Hippocampal formation (tissue), 2 donors: ENCODE measurements around the gene CHPF2.

Experiments used
- DNase-seq, 2 donors: peaks; one replicate each; lab custom pipeline; 2025; lab: John Stamatoyannopoulos, UW

Gene CHPF2

GRCh38 chr7:151204383-151205032 lies 27.8 kb upstream of the CHPF2 start:
- DNase-seq, result no peak

DNA sequence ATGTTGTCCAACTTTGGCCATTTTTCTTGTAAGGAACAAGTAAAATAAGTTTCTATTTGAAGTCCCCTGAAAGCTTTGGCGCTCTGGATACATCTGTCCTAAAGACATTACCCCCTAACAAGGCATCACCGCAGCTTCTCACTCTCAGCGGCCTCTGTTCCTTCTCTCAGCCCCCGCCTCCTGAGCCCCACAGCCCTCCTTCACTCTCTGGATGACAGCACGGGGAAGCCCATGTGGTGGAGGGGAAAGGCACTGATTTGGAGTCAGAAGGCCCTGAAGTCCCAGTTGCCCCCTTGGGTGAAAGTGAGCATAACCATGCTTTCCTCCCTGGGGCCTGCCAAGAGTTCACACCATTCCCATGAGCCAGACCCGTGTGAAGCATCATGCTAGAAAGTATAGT lies 26.6 kb upstream of the CHPF2 start:
- DNase-seq, result no peak

DNA sequence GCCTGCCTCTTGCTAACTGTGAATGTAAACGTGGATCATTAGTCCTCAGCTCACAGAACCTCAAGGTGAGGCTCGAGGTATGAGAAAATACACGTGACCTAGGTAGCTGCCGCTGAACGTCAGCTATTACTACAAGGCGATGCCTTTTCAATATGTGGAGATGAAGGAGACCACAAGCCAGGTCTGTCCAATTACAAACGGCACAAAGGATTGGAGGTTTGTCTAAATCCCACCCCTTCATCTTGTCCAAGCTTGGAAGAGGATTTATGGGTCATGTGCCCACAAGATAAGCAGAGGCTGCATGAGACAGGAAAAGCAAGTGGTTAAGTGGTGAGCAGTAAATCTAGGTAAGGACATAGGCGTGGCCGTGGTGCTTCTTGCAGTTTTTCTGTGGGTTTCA lies 25.4 kb upstream of the CHPF2 start:
- DNase-seq, result no peak

DNA sequence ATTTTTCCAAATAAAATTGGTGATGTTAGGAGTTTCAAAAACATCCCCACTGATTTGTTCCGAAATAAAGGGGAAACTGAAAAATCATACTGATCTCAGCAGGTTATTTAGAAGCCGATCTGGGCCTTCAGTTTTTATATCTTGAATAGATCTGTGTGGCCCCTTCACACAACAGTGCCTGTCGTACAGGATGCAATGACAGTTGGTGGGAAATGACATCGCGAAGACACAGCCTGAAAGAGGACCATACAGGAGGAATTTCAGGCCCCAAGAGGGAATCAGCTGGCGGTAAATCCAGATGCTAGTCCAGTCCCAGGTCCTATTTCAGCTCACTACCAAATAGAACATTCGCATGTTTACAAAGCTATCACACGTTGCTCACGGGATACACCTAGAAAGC lies 25.0 kb upstream of the CHPF2 start:
- no peak for DNase-seq

DNA sequence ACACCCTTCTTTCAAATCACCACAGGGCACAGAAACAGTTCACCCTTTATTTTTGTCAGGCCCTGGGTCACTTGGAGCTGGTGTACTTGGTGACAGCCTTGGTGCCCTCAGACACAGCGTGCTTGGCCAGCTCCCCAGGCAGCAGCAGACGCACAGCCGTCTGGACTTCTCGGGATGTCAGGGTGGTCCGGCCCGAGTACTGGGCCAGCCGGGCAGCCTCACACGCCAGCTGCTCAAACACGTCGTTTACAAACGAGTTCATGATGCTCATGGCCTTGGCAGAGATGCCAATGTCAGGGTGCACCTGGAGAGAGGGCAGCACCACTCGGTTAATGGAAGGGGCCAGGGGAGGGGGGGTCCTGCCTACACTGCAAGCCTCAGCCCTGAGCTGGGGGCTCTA lies 24.5 kb upstream of the CHPF2 start:
- no peak for DNase-seq

- no peak for DNase-seq
Measured at GRCh38 chr7:151208253-151208862, 23.9 kb upstream of the CHPF2 start.

- DNase-seq, result no peak
Measured at GRCh38 chr7:151209588-151209987, 22.7 kb upstream of the CHPF2 start.

DNA sequence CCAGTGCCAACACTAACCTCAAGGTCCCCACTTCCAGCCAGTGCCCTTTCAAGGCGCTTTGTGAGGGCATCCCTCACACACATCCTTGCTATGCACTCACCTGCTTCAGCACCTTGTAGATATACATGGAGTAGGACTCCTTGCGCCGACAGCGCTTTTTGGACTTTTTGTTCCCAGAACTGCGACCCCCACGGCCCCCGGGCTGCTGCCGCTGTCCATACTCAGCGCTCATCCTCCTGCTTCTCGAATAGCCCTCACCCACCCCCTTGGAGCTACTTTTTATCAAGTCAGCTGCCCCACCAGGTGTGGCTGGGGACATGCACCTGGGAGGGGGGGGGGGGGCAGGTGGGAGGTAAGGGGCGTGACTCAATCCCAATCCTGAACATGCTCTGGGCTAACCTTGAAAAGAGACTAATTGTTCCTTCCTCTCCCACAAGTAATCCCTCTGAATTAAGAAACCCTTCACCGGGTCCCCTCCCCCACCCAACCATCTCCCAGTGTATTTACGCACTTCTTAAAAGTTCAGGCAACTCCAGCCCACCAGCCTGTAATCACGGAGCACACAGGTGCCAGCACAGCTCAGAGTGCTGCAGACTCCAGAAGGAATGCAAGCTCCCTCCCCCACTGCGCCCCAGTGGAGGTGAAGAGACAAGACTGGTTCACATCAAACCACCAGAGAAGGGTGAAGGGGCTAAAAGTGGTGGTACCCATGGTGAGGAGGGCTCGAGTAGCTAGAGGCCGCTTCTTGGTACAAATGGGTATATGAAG lies 22.0 kb upstream of the CHPF2 start, which contains the start of gene H2BK1:
TSS of gene H2BK1 (minus strand) at position 402 of the 768 bp plus-strand sequence. CDS start at position 232, 170 bp downstream.
- no peak for DNase-seq

GRCh38 chr7:151211155-151211772 lies 21.0 kb upstream of the CHPF2 start:
- DNase-seq, result no peak

DNA sequence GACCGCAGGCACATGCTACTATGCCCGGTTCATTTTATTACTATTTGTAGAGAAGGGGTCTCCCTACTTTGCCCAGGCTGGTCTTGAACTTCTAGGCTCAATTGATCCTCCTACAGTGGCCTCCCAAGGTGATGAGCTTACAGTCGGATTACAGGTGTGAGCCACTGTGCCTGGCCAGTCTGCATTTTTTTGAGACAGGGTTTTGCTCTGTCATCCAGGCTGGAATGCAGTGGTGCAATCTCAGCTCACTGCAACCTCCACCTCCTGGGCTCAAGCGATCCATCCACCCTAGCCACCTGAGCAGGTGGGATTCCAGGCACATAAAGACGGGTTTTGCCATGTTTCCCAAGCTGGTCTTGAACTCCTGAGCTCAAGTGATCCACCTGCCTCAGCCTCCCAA lies 19.7 kb upstream of the CHPF2 start:
- no peak for DNase-seq

GRCh38 chr7:151213826-151214225 lies 18.5 kb upstream of the CHPF2 start:
- no peak for DNase-seq

DNA sequence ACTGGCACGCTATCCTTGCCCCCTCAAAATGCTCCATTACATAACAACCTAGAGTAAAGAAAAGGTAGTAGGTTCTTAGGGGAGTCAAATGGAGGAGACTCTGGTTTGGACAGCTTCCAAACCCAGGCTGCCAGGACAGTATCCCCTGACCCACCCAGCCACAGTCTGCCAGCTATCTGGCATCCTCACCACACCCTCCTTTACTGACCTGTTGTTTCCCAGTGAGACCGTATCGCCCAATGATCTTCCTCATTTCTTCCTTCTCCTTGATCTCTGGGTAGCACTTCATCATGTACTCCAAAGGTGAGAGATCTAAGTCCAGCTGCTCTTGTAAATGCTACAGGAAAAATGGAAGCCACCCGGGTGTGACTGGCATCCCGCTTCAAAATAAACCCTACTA lies 16.9 kb upstream of the CHPF2 start:
- DNase-seq, result no peak

DNA sequence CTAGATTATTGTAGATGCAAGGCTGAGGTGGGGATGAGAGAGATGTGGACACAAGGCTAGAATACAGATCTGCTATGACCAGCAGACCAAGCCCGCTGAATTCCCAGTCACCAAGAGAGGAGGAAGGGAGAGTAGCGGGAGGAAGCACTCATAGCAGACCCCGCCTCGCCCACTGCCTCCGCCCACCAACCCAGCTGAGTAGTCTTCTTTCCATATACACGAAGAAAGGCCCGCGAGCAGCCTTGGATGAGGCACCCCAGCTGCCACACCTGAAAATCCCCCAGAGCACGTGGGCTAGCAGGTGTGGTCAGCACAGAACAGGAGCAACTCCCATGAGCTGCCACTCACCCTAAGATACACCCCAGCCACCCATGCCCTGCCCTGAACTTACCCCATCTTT lies 14.1 kb upstream of the CHPF2 start:
- no peak for DNase-seq

DNA sequence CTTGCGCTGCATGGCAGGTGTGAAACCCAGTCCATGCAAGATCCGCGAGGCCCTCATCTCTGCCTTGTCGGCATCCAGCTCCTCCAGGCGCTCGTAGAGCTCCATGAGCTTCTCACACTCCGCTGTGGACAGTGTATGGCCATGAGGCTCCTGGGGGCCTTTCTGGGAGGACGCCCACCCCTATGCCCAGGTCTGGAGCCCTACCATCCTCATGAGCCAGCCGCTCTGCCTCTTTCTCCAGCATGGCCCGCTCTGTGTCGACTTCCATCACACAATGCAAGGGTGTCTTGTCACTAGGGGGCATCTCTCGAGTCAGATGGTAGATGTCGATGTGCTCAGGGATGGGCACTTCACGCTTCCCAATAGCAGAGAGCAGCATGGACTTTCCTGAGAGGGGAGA lies 8.6 kb upstream of the CHPF2 start:
- DNase-seq, result no peak

DNA sequence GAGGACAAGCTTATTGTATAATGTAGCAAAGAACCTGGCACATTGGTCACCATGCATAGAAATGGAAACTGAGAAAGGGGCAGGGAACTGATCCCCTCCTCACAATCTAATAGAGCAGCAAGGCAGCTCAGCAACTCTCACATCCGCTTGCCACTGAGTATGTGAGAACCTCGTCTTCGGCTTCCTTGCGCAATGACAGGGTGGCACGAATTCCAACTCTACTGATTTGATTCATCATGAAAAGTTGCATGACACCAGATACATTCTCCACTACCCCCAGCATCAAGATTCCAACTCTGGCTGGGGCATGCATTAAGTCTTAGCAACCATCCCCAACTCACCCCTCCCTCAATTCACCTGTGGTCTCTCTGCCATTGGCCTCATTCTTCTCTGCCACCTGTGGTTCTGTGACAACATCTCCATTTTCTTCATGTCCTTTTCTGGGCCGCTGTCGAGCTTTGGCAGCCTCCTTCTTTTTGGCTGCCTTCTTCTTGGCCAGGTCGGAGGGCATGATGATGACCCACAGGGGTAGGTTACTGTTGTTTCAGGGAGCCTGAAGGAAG lies 6.3 kb upstream of the CHPF2 start:
- no peak for DNase-seq

DNA sequence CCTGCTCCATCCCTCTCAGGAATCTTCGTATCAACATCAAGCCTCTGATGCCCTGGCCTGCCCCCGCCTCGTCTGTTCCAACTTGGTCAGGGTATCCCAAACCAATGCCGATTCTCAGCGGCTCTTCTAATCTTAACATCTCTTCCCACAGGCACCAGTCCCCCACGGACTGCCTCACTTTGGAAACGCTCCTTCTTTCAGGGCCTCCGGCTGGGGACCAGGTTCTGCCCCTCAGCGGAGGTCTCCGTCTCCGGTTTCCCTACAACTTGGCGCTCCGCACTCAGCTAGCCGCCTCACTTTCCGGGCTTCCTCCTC lies 5.8 kb upstream of the CHPF2 start:
- no peak for DNase-seq

DNA sequence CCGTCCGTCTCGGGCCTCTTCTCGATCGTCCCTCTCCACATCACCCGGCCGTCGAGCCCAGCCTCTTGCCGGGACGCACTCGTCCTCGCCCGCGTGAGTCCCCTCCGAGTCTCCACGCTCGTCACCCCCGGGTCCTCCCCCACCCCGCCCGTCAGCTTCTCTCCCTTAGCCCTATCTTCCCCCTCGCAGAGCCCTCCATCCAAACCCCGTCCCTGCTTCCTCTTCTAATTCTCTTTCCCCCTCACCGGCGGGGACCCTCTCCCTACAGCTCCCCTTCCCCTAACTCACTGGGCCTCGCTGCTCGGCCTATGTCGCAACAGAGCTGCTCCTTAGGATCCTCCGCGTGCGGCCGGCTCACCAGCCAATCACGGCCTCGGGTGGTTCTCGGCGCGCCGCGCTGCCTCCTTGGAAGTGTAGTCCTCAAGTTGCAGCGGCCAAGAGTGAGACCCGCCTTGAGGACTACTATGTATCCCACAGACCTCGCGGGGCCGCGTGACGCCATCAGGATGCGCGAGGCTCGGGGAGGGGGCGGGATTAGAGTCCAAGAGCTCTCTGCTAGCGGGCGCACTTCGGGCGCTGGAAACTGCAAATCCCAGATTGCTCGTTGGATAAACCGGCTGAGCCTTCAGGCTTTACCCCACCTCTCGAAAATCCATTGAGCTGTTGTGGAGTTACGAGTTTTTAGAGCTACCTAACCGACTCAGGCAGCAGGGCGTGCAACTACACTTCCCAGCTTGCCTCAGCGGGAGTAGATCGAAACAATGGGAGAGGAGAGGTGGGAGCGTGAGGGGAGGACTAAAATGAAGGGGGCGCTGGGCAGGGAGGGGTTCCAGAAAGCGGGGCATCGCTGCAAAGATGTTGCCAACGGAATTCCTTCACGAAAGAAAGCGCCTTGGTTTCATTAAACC lies 5.2 kb upstream of the CHPF2 start, which contains the start of gene ABCF2:
TSS of gene ABCF2 (minus strand) at position 331 of the 908 bp plus-strand sequence. CDS start 747 bp downstream, outside the sequence.
- peak; percentile 94 to 99 for DNase-seq

DNA sequence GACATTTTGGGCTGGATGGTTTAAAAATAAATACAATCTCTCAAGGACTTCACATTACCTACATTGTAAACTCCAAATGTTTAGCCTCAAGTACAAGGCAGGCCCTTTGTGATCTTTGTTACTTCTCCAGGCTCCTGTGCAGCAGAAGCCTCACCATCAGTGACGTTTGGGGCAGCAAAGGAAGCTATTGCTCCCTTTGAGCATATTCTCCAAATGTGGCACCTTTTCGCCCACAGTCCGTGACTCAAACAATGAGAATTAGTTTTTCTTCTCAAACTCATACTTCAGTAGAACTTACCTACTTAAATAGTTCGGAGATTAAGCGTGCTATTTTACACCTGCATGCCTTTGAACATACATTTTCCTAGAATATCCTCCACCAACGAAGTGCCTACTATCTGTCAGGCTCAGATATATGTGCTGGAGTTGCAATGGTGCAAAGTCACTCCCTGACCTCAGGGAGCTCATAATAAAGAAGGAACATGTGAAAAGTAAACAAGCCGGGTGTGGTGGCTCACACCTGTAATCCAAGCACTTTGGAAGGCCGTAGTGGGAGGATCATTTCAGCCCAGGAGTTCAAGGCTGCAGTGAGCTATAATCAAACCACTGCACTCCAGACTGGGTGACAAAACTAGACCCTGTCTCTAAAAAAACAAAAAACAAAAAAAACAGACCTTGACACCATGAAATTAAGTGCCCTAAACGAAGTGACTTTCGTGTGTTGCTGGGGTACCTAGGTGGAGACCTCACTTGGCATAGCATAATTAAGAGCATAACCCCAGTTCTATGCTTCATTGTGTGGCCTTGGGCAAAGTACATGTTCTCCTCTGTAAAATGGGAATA lies 4.0 kb upstream of the CHPF2 start:
- DNase-seq, result no peak

GRCh38 chr7:151229249-151229648 lies 3.0 kb upstream of the CHPF2 start:
- DNase-seq, result no peak

- DNase-seq, result no peak
Measured at GRCh38 chr7:151231080-151231479, 1.2 kb upstream of the CHPF2 start.
